Kidney (tissue), 14 donors: Measurements from ENCODE around the gene VSNL1. TPM values are rescaled to one million over a fixed set of nuclear protein-coding genes. Genes with fewer than 3 reads are reported as not detected.

Source experiments
- DNase-seq, 5 donors: peaks; one replicate each; pipeline ENCODE4 v3.0.0-alpha.2; 2013 to 2020
- FAIRE-seq: peaks from 2 replicates; lab custom pipeline; 2012; peaks lifted over from hg19 to GRCh38; lab: Jason Lieb, UNC
- H3K27ac ChIP-seq, 2 donors: one replicate each; pipeline ENCODE4 v1.7.0; 2013; ENCODE audit warnings: low read depth in 2 of 2, low read length in 2 of 2, inconsistent platforms in 1 of 2
- H3K27me3 ChIP-seq: one replicate; pipeline ENCODE4 v1.7.1; 2013; ENCODE audit warnings: low read length, inconsistent platforms; ENCODE audit not compliant: control insufficient read depth, insufficient read depth
- H3K36me3 ChIP-seq, 3 donors: one replicate each; pipeline versions ENCODE4 v1.7.0 to v1.7.1; 2013; ENCODE audit warnings: low read length in 3 of 3, control low read depth in 1 of 3, inconsistent platforms in 1 of 3; ENCODE audit not compliant: insufficient read depth in 3 of 3, control insufficient read depth in 2 of 3
- H3K4me1 ChIP-seq, 3 donors: one replicate each; pipeline versions ENCODE4 v1.7.0 to v1.7.1; 2013; ENCODE audit warnings: low read length in 3 of 3, inconsistent platforms in 1 of 3, low read depth in 1 of 3; ENCODE audit not compliant: control insufficient read depth in 2 of 3, insufficient read depth in 2 of 3
- H3K4me3 ChIP-seq, 3 donors: one replicate each; pipeline versions ENCODE4 v1.7.0 to v1.8.1; 2013; ENCODE audit warnings: low read length in 3 of 3, control low read depth in 1 of 3, inconsistent platforms in 1 of 3
- H3K9ac ChIP-seq, 3 donors: one replicate each; pipeline versions ENCODE4 v1.7.0 to v1.7.1; 2013; ENCODE audit warnings: low read length in 3 of 3, control low read depth in 1 of 3, inconsistent platforms in 1 of 3
- H3K9me3 ChIP-seq, 3 donors: one replicate each; pipeline versions ENCODE4 v1.7.0 to v1.7.1; 2013; ENCODE audit warnings: low read length in 3 of 3, control low read depth in 1 of 3, inconsistent platforms in 1 of 3; ENCODE audit not compliant: control insufficient read depth in 2 of 3, insufficient read depth in 1 of 3
- intact Hi-C: fragments of 100-400 bp; cut with DNase I; formaldehyde crosslinking; loops from one replicate; pipeline ENCODE4 v1.11.1; 2022
- polyA plus RNA-seq: library from polyadenylated mRNA; stranded (reverse); fragments of 350-450 nt; fragmentation: Illumina TruSeq; extraction: RNeasy Lipid Tissue Mini Kit (QIAGEN cat#74804); gene quantifications from one replicate; pipeline ENCODE4 v1.2.3, GENCODE V29; 2014; ENCODE audit warnings: low read depth, low replicate concordance; ENCODE audit not compliant: insufficient read depth
- total RNA-seq: library from RNA; stranded (reverse); fragmentation: NEBNext Ultra II Directional; extraction: Animal tissue kit (Norgen Biotek cat#: 25700); gene quantifications from one replicate; pipeline ENCODE4 v1.2.1, GENCODE V29; 2021
- TF ChIP-seq, protein P1 (sequence below): IDR thresholded peaks from 3 replicates; pipeline ENCODE4 v1.5.1; 2012; ENCODE audit warnings: mild to moderate bottlenecking, moderate library complexity, borderline replicate concordance; ENCODE audit not compliant: insufficient read depth; ENCODE audit errors: extremely low read depth
- donor health status: control.
- donor health status: control.
- donor health status: control.
- donor health status: control.
- donor health status: control.
- donor health status: DM: yes; HTN: yes; CAD: no.
- donor health status: Normal renal cell carcinoma (clear cell type).

VSNL1 gene
- total and polyA plus RNA-seq, 2 donors from 2014 or later, result 0.44 to 1.0 TPM

DNA sequence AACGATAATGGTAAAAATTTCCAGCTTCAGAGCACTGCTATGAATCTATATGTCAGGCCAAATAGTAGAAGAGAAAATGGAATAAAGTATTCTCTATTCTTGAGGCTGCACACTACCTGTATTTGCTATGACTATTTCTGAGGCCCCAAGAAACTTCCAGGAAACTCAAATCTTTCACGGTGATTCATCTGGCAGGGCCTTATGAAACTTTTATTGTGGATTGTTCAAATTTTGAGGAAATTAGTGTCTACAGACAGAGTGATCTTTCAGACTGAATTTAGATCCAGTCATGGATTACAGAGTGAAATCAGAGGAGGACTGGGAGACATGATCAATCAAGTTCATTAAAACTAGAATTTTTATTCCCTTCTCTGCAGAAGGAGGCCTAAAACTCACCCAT, 4.1 kb upstream of the VSNL1 start:
- FAIRE-seq, result no peak
- H3K9me3 ChIP-seq, result no peaks in the 10 kb centered on the region
- no peak overlapping the region for H3K27ac ChIP-seq
- TF ChIP-seq, protein P1, sequence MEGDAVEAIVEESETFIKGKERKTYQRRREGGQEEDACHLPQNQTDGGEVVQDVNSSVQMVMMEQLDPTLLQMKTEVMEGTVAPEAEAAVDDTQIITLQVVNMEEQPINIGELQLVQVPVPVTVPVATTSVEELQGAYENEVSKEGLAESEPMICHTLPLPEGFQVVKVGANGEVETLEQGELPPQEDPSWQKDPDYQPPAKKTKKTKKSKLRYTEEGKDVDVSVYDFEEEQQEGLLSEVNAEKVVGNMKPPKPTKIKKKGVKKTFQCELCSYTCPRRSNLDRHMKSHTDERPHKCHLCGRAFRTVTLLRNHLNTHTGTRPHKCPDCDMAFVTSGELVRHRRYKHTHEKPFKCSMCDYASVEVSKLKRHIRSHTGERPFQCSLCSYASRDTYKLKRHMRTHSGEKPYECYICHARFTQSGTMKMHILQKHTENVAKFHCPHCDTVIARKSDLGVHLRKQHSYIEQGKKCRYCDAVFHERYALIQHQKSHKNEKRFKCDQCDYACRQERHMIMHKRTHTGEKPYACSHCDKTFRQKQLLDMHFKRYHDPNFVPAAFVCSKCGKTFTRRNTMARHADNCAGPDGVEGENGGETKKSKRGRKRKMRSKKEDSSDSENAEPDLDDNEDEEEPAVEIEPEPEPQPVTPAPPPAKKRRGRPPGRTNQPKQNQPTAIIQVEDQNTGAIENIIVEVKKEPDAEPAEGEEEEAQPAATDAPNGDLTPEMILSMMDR, result no peak
- H3K27me3 ChIP-seq, result peaks cover 6% of the 10 kb centered on the region
- intact Hi-C loops, result no loop called here
- no peaks in the 10 kb centered on the region for H3K36me3 ChIP-seq
- no peak overlapping the region for H3K9ac ChIP-seq
- no peak for DNase-seq
- H3K4me1 ChIP-seq, result no peaks in the 10 kb centered on the region
- no peak overlapping the region for H3K4me3 ChIP-seq

DNA sequence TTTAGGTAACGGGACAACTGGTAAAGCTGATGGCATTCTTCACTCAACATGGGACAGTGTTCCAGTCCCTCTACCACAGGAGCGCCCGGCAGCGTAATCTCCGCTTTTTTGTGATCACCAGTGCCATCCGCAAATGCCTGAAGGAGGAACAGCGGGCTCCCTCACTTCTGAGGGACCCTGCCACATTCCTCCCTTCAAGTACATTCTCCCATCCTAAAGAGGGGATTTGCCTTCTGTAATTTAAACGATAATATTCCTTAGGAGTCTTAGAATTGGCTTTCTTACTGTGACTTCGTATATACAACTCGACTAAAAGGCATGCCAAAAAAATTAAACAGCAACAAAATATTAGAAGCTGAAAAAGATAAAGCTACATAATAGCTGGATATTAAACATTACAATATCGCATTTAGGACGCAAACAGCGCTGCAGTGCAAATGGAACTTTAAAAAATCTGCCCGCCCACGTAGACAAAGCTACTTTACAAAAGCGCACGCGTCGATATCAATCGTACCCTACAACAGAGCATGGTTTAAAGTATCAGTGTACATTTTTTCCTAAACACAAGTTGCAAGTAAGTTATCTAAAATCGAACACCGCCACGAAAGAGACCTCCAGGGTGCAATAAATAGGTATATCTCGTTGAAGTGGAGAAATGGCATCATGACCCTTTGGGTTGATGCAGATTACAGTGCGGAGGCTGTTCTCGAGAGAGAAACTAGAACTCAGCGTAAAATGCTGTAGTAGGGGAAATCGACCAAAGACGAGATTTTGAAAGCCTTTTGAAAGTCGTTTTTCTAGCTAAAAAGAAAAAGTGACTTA, 2.3 kb upstream of the VSNL1 start:
- TF ChIP-seq, protein P1, result no peak
- intact Hi-C loops, result no loop called here
- peak overlapping the region; percentile 64 to 68 (median 67) for H3K4me3 ChIP-seq
- no peaks in the 10 kb centered on the region for H3K36me3 ChIP-seq
- FAIRE-seq (no peak), DNase-seq (peak; percentile 20 to 84 (median 36))
- H3K27me3 ChIP-seq, result peaks cover 15% of the 10 kb centered on the region
- H3K27ac ChIP-seq, result no peak overlapping the region
- no peaks in the 10 kb centered on the region for H3K9me3 ChIP-seq
- H3K4me1 ChIP-seq, result no peaks in the 10 kb centered on the region
- peak overlapping the region in 2 of 3 donors; percentile 13 to 31 for H3K9ac ChIP-seq

DNA sequence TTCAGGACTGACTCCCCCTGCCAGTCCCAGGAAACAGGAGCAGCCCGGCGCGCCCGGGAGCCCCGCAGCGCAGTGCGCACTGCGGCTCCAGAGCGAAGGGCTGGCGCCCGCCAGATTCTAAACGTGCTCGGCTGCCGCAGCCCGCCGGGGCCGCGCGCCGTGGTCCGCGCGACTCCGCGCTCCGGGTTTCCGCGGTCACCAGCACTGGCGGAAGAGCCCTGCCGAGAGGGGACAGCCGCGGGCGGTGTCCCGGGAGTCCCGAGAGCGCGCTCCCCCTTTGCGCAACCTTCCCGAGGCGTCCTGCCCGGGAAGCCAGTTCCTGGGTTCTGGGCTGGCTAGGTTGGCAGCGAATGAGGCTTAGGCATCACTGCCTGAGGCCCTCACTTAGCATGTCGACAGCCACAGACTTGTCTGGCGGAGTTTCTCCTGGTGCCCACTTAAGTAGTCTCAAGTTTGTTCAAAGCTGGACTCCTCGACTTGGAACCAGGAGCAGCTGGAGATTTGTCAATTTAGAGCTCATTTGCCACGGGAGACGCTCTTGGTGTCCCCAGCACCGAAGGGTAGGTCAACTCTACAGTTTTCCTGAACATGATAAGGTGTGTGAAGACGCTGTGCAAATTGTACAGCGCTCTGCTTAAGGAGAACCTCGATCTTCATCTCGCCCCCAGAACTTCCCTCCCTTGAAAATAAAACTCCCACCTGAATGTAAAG, 1.5 kb upstream of the VSNL1 start:
- Histone ChIP-seq H3K4me1 (no peaks in the 10 kb centered on the region), H3K27me3 (peaks cover 20% of the 10 kb centered on the region), H3K36me3 (no peaks in the 10 kb centered on the region), H3K9me3 (no peaks in the 10 kb centered on the region), H3K27ac (no peak overlapping the region), H3K4me3 (peak overlapping the region; percentile 64 to 68 (median 67)), H3K9ac (peak overlapping the region in 1 of 3 donors; percentile 31)
- no peak for FAIRE-seq
- peak; percentile 83 to 93 (median 86) for DNase-seq
- intact Hi-C loops, result no loop called here
- TF ChIP-seq, protein P1, result no peak
